PC-3 (cell line): ENCODE results near the gene ACER3.

Experiments
- CTCF ChIP-seq: fragments of 300-600 bp; sonication (generic); conservative IDR thresholded peaks from 2 replicates; pipeline ENCODE4 v1.5.1; 2017; ENCODE audit warnings: antibody characterized with exemption, low read depth, mild to moderate bottlenecking, low read length
- EZH2 ChIP-seq: fragments of 300-600 bp; sonication (generic); IDR thresholded peaks from one replicate; pipeline ENCODE4 v1.6.1; 2017; ENCODE audit warnings: antibody characterized with exemption, mild to moderate bottlenecking, low read length; ENCODE audit not compliant: unreplicated experiment
- EZH2phosphoT487 ChIP-seq: fragments of 300-600 bp; sonication (generic); IDR thresholded peaks from 2 replicates; pipeline ENCODE4 v1.6.1; 2018; ENCODE audit warnings: mild to moderate bottlenecking, antibody characterized with exemption, low read length, borderline replicate concordance

DNA sequence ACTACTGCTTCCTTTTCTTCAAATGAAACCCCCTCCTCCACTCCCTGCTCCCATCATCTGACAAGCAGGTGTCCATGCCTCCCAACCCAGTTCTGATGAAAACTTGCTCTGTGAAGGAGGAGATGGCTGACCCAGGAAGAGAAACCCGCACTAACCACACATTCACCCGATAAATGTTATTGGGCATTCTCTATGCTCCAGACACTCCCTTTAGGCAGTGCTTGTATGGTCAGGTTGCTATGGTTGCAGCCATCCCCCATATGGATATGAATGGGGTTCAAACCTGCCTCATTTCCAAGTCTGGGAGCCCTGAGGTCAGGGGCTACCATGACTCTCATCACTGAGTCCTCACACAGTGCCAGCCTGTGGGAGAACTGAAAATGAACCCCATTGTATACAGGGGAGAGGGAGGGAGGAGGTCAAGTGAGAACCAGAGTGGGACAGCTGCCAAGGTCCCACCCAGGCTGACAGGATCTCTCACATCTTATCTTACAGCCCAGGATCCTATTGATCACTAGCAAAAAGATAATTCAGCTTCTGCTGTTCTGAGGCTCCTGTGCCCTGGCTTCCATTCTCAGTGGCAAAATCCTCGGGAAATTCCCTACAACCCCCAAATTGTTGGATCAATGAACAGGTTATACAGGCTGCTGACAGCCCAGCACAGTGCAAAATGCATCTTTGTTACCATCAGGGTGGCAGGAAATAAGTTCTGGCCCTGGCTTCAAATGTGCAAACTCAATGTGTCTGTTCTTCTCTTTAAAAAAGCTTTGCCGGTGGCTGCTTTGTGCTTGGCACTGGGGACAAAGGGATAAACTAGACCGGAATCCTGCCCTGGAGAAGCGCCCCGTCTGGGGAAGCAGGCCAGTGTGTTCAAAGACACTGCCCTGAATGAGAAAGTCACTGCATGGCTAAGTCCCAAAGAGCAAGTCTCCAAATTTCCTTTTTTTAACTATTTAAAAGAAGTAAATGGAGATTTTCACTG lies 22.7 kb upstream of the ACER3 start:
- TF ChIP-seq CTCF (no peak), EZH2 (no peak), EZH2phosphoT487 (no peak)
